Transverse colon (tissue), 4 donors: ENCODE data around the gene LCE7A.

Experiments used
- EP300 ChIP-seq: sonication (generic); formaldehyde crosslinking; IDR thresholded peaks from one replicate; pipeline ENCODE4 v1.6.1; 2017; ENCODE audit warnings: antibody characterized with exemption, low read depth
- POLR2A ChIP-seq: fragments of 450-650 bp; IDR thresholded peaks from one replicate; pipeline ENCODE4 v1.6.1; 2016; ENCODE audit warnings: antibody characterized with exemption, mild to moderate bottlenecking, moderate library complexity
- POLR2AphosphoS5 ChIP-seq, 3 donors: sonication (generic); formaldehyde crosslinking; IDR thresholded peaks; one replicate each; pipeline ENCODE4 v1.6.1; 2016; ENCODE audit warnings: antibody characterized with exemption in 3 of 3
- TF ChIP-seq, protein P1 (sequence below), 5 experiments: fragments of 200-600 bp in 3 of 5; fragments of 450-650 bp in 2 of 5; sonication (generic) in 3 of 5; IDR thresholded peaks; 1 replicate in 2 of 5; 2 replicates in 3 of 5; pipeline ENCODE4 v1.5.1; 2016 to 2017; ENCODE audit warnings: antibody characterized with exemption in 5 of 5, inconsistent platforms in 3 of 5, mild to moderate bottlenecking in 2 of 5, moderate library complexity in 1 of 5

DNA sequence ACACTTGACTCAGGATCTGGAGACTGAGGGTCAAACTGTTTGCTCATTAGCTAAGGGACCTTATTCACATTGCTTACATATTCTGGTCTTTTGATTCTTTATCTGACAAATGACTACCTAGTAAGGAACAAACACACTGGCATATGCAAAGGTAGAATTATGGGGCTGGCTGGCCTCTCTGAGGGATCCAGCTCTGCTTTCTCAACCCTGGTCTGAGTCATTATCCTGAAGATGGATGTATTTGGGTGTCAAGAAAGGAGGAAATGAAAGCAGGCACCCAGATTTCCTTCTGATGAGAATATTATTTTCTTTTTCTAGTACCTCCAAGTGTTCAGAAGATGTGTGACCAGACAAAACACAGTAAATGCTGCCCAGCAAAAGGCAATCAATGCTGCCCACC lies 24.3 kb downstream of the LCE7A start:
- TF ChIP-seq POLR2A (no peak), EP300 (no peak), POLR2AphosphoS5 (IDR thresholded peaks at IDR 0.05) (no peak)
- TF ChIP-seq, protein P1, sequence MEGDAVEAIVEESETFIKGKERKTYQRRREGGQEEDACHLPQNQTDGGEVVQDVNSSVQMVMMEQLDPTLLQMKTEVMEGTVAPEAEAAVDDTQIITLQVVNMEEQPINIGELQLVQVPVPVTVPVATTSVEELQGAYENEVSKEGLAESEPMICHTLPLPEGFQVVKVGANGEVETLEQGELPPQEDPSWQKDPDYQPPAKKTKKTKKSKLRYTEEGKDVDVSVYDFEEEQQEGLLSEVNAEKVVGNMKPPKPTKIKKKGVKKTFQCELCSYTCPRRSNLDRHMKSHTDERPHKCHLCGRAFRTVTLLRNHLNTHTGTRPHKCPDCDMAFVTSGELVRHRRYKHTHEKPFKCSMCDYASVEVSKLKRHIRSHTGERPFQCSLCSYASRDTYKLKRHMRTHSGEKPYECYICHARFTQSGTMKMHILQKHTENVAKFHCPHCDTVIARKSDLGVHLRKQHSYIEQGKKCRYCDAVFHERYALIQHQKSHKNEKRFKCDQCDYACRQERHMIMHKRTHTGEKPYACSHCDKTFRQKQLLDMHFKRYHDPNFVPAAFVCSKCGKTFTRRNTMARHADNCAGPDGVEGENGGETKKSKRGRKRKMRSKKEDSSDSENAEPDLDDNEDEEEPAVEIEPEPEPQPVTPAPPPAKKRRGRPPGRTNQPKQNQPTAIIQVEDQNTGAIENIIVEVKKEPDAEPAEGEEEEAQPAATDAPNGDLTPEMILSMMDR (IDR thresholded peaks at IDR 0.05) = no peak
